Right lobe of liver (tissue), 6 donors: ENCODE measurements around the gene PDCD10. TPM values are rescaled to one million over a fixed set of nuclear protein-coding genes. Genes with fewer than 3 reads are reported as not detected.

Experiments used
- ATAC-seq, 4 donors: fragments of 200-7000 bp; cut with Tn5 transposase; one replicate each; pipeline ENCODE4 v1.9.1; 2020; ENCODE audit warnings: mild to moderate bottlenecking in 4 of 4, moderate library complexity in 4 of 4
- DNase-seq, 3 donors: peaks; one replicate each; pipeline ENCODE4 v3.0.0-alpha.2; 2020
- H3K27ac ChIP-seq, 3 donors: fragments of 200-600 bp; one replicate each; pipeline ENCODE4 v1.8.0; 2022
- H3K27me3 ChIP-seq, 2 donors: fragments of 200-600 bp; one replicate each; pipeline ENCODE4 v1.8.0; 2022
- H3K36me3 ChIP-seq, 4 donors: fragments of 200-600 bp; sonication (generic) in 1 of 4; one replicate each; pipeline versions ENCODE4 v1.5.1 to v1.8.0; 2017 to 2022; ENCODE audit warnings: control low read depth in 1 of 4
- H3K4me1 ChIP-seq, 4 donors: fragments of 200-600 bp; sonication (generic) in 1 of 4; one replicate each; pipeline versions ENCODE4 v1.5.1 to v1.8.0; 2017 to 2022; ENCODE audit warnings: control low read depth in 1 of 4
- H3K4me3 ChIP-seq, 3 donors: fragments of 200-600 bp; one replicate each; pipeline ENCODE4 v1.8.0; 2022
- H3K9me3 ChIP-seq, 4 donors: fragments of 200-600 bp; sonication (generic) in 1 of 4; one replicate each; pipeline versions ENCODE4 v1.5.1 to v1.8.0; 2017 to 2022; ENCODE audit warnings: control low read depth in 1 of 4
- POLR2A ChIP-seq: fragments of 450-650 bp; IDR thresholded peaks from one replicate; pipeline ENCODE4 v1.6.1; 2017; ENCODE audit warnings: antibody characterized with exemption, mild to moderate bottlenecking
- WGBS: methylation state at CpG from one replicate; pipeline ENCODE4 v1.1.6; 2018; ENCODE audit warnings: low coverage, low lambda C conversion rate; ENCODE audit not compliant: insufficient coverage; ENCODE audit errors: missing lambda C conversion rate; 5-methylcytosine and 5-hydroxymethylcytosine counted together
- intact Hi-C, 2 donors: fragments of 100-400 bp; cut with DNase I; formaldehyde crosslinking; loops; one replicate each; pipeline versions ENCODE4 v1.11.2 to v1.14.1; 2022
- total RNA-seq, 6 experiments: library from RNA; depleted of rRNA in 2 of 6; stranded (reverse); fragments of >200 nt in 2 of 6; fragmentation: NEBNext Ultra II Directional in 3 of 6; extraction: Animal tissue kit (Norgen Biotek cat#: 25700) in 3 of 6; gene quantifications; one replicate each; pipeline versions ENCODE4 v1.1.0 to v1.2.4, GENCODE V29; 2016 to 2023
- TF ChIP-seq, protein P1 (sequence below), 4 donors: fragments of 200-600 bp in 3 of 4; fragments of 450-650 bp in 1 of 4; IDR thresholded peaks; one replicate each; pipeline versions ENCODE4 v1.5.1 to v1.8.0; 2016 to 2022; ENCODE audit warnings: antibody characterized with exemption in 4 of 4, mild to moderate bottlenecking in 2 of 4
- donor health status: DM: no; HTN: yes; CAD: no.
- donor health status: DM: no; HTN: no; CAD: no.
- donor health status: DM: no; HTN: no; CAD: no.
- donor health status: DM: no; HTN: yes; CAD: no.
- donor health status: DM: no; HTN: yes; CAD: no.

Gene PDCD10
- total RNA-seq, 6 experiments from 2014 or later = 12.9 to 39.1 (median 22.2) TPM

DNA sequence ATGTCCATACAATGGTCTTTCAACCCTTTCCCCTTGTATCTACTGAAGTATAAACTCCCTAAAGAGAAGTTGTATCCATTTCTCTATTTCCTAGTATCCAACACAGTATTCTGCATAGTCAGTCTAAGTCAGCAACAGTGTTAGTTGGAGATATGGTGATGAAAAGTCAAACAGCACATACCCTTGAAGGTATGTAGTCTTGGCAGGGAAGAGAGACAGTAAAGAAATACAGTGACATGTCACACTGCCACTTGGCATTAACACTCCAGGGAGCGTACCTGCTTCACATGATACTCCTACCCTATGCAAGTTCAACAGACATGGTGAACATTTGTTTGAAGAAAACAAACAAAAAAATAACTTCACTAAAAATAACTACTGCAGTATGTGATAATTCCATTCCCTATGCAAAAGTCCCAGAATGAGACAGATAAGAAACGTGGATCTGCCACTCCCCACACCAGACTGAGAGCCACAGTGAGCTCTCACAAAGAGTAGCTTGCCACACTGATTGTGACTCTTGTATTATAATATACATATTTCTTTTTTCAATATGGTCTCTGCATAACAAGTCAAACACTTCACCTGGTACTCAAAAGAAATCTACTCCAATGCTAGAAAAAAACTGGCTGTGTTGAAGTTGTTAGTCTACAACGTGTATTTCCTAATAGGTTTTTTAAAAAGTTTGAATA, 5.9 kb downstream of the PDCD10 start:
- H3K27ac ChIP-seq = no peak overlapping the region

DNA sequence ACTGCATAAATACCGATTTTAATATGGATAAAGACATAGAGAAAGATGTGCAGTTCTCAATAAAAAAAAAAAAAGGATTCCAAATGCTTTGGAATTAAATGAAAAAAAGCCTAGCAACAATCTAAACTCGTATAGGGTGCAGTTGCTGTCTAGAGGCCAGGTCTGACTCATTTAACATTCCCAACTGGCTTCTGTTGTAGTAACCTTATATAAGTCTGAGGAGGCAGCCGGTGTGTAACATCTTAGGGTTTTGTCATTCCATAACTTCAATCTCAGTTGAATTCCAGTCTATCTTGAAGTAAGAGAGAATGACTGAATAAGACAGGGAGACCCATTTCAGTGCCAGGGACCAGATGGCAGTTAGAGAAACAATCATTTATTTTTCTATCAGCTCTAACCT, 6.5 kb downstream of the PDCD10 start:
- H3K9me3 ChIP-seq = no peaks in the 10 kb centered on the region
- TF ChIP-seq POLR2A = no peak
- TF ChIP-seq, protein P1, sequence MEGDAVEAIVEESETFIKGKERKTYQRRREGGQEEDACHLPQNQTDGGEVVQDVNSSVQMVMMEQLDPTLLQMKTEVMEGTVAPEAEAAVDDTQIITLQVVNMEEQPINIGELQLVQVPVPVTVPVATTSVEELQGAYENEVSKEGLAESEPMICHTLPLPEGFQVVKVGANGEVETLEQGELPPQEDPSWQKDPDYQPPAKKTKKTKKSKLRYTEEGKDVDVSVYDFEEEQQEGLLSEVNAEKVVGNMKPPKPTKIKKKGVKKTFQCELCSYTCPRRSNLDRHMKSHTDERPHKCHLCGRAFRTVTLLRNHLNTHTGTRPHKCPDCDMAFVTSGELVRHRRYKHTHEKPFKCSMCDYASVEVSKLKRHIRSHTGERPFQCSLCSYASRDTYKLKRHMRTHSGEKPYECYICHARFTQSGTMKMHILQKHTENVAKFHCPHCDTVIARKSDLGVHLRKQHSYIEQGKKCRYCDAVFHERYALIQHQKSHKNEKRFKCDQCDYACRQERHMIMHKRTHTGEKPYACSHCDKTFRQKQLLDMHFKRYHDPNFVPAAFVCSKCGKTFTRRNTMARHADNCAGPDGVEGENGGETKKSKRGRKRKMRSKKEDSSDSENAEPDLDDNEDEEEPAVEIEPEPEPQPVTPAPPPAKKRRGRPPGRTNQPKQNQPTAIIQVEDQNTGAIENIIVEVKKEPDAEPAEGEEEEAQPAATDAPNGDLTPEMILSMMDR (IDR thresholded peaks at IDR 0.05) = no peak
- peaks cover 0 to 2% (median 0%) of the 10 kb centered on the region in 4 donors for H3K36me3 ChIP-seq
- H3K27me3 ChIP-seq = no peaks in the 10 kb centered on the region
- intact Hi-C loops = no loop called here
- H3K4me3 ChIP-seq = no peak overlapping the region
- no peak overlapping the region for H3K27ac ChIP-seq
- ATAC-seq (no peak), DNase-seq (no peak)
- 78% methylated on average over 3 of the region's 3 CpGs for WGBS
- peaks cover 0 to 2% (median 0%) of the 10 kb centered on the region in 4 donors for H3K4me1 ChIP-seq

More for the DNA sequence above, 5.9 kb downstream of the PDCD10 start:
- DNase-seq (no peak), ATAC-seq (no peak)
- Histone ChIP-seq H3K4me1 (peaks cover 0 to 8% (median 2%) of the 10 kb centered on the region in 4 donors), H3K36me3 (no peaks in the 10 kb centered on the region), H3K27me3 (no peaks in the 10 kb centered on the region), H3K4me3 (no peak overlapping the region), H3K9me3 (no peaks in the 10 kb centered on the region)
- intact Hi-C loops = no loop called here
- WGBS = 58% methylated on average over 3 of the region's 3 CpGs
- TF ChIP-seq POLR2A = no peak
- TF ChIP-seq, protein P1 (IDR thresholded peaks at IDR 0.05) = no peak

DNA sequence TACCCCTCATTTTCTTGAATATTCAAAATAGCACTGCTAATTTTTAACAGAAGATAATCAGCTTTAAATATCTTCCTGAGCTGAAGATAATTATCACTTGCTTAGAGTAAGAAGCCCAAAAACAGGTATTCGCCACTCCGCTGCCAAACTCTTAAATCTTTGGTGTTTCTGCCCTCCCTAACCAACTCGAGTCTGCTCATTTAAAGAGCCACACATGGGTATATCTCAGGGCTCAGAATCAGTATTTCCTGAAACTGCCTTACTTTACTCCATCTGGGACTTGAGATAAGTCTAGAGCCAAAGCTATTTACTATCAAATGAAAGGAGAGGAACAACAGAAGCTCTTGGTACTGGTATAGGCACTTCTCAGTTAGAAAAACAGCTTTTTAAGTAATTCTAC, 10.8 kb downstream of the PDCD10 start:
- Histone ChIP-seq H3K4me3 (no peak overlapping the region), H3K27me3 (no peaks in the 10 kb centered on the region), H3K9me3 (no peaks in the 10 kb centered on the region), H3K4me1 (no peaks in the 10 kb centered on the region), H3K36me3 (peaks cover 0 to 7% (median 4%) of the 10 kb centered on the region in 4 donors), H3K27ac (no peak overlapping the region)
- TF ChIP-seq POLR2A = no peak
- TF ChIP-seq, protein P1 (IDR thresholded peaks at IDR 0.05) = no peak
- WGBS = 81% methylated on average over 3 of the region's 3 CpGs
- intact Hi-C loops = no loop called here
- ATAC-seq = peak in 1 of 4 donors; percentile 21
- DNase-seq = no peak

DNA sequence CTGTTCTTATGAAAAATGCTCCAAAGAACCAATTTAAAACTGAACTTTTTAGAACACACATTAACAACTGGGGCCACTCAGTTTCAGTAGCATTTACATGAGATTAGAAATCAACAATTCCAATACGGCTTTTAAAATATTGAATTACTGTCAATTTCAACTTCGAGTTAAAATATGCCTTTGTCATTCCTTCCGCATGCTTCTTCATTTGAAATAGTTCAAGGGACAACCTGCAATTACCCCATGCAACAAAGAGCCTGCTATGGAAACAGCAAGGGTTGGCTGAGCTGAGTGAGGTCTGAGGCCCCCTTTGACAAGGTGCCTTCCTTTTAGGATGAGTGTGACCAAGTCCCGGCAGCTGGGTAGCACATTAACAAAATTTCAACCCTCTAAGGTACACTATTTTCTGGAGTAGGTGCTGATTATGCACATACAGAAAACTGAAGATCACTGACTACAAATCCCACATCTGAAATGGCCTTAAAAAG, 11.6 kb downstream of the PDCD10 start:
- TF ChIP-seq, protein P1 (IDR thresholded peaks at IDR 0.05) = no peak
- no peak for TF ChIP-seq POLR2A
- DNase-seq (no peak), ATAC-seq (no peak)
- Histone ChIP-seq H3K27ac (no peak overlapping the region), H3K27me3 (no peaks in the 10 kb centered on the region), H3K36me3 (peaks cover 0 to 14% (median 4%) of the 10 kb centered on the region in 4 donors), H3K4me3 (no peak overlapping the region), H3K4me1 (peaks cover 0 to under 1% (median 0%) of the 10 kb centered on the region in 4 donors), H3K9me3 (no peaks in the 10 kb centered on the region)
- WGBS = 87% methylated on average over 3 of the region's 4 CpGs
- intact Hi-C loops = no loop called here
